HG02884 (cell line): ENCODE results near the gene TSPAN8.
"Not testable (repeated sequence)": the region's sequence is repeated elsewhere in the genome, so short reads cannot be mapped to it uniquely, and the experiment has no call there.

Source experiments
- ATAC-seq: cut with Tn5 transposase; IDR thresholded peaks from one replicate; pipeline ENCODE4 v1.9.1; 2021; ENCODE audit warnings: mild to moderate bottlenecking, moderate library complexity; ENCODE audit not compliant: unreplicated experiment

The TSPAN8 gene

DNA sequence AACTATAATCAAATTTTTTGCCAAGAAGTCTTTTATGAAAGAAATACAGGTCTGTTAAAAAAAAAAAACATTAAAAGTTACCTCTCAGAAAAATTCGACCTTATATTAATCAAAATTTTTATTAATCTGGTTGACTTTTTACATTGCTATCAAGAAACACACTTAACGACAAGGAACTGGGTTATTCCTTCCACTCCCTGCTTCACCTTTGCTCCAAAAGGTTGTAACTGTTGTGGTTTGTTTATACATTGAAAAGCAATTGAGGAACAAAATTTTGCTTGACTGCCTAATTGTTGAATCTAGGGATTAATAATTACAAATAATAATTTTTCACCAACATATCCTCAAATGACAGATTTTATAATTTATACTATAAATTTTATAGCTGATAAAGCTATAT lies 28.4 kb downstream of the TSPAN8 start:
- ATAC-seq, result no peak

DNA sequence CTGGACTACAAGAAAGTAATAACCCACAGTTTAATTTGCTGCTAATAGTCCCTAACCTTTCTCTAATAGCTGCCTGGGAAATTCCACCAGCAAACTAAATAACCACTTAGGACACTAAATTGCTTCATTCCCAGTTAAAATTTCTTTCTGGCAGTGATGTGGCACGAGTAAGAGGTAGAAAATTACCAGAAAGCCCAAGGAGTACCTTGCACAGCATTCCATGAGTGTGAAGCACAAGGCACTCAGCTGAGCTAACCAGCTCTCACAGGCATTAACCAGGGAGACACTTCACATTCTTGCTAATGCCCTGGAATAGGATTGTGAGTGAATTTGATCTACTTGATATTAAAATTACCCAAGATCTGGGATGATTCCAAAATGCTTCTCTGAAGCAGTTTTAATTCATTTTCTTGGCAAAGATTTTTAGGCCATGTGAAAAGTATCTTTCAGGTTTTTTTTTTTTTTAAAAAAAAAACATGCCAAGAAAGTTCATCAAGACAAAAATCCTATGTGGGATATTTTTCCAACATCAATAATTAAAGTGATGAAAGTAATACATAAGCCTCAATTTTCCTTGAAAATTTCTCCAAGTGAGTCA lies 29.5 kb downstream of the TSPAN8 start:
- ATAC-seq, result no peak

DNA sequence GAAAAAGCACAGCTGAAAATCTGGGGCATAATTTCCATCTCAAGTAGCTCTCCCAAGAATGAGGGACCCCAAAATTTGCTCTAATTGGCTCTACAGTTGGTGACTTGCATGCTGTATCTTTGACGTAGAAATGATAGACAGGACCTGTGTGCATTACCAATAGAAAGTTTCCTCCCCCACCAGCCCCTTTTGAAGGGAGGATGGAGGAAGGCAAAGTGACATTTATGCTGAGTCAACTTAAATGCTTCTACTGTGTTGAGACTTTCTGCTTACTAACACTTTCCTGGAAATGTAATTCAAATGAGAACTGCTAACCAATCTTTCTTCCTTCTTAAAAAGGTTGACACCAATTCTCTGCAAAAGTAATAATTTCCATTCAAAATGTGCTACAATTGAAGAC lies 31.9 kb downstream of the TSPAN8 start:
- ATAC-seq, result no peak

DNA sequence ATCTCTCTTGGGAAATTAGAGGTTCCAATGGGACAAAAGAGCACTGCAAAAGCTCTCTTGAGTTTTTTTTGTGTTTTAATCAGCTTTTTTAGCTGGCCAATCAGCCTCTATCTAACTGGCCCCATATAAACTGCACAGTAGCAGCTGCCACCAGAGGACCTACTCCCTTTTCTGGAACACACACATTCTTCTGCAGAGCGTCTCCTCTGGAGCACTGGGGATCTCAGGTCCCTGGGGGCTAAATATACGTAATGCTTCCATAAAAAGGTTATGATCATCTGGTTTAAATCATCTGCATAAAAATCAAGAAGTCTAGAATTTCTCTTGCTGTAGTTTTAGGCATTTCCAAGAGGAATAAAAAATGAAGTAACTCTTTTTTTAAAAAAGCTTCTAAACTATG lies 32.3 kb downstream of the TSPAN8 start:
- ATAC-seq, result no peak

DNA sequence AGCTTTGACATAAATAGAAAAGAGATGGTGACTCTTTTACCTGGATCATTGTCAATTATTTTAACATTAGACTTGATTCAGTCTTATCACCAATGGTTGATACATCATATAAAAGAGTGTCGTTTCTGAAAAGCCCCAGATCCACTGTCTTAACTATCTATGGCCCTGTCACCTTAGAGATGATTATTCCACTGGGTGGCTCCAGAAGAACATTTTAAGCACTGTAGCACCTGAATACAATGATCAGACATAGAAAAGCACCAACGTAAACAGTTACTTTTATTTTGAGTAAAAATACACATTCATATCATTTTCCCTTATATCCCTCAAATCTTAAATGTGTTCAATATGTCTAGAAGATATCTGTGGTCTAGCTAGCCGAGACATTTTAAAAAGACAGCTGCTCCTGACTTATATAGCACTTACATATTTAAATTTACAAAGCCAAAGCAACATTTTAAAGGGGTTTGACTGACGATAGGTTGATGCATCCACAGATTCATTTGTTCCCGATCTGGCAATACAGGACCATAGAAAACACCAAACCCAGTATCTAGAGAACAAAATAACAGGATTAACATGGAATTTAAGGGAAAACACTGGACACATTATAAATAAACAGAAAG lies 32.9 kb downstream of the TSPAN8 start:
- no peak for ATAC-seq

DNA sequence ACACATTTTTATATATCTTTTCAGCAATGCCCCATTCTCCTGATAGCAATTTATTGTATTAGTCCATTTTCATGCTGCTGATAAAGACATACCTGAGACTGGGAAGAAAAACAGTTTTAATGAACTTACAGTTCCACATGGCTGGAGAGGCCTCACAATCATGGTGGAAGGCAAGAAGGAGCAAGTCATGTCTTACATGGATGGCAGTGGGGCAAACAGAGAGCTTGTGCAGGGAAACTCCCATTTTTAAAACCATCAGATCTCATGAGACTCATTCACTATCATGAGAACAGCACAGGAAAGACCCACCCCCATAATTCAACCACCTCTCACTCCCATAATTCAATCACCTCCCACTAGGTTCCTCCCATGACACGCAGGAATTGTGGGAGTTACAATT lies 44.7 kb downstream of the TSPAN8 start:
- not testable (repeated sequence) for ATAC-seq

DNA sequence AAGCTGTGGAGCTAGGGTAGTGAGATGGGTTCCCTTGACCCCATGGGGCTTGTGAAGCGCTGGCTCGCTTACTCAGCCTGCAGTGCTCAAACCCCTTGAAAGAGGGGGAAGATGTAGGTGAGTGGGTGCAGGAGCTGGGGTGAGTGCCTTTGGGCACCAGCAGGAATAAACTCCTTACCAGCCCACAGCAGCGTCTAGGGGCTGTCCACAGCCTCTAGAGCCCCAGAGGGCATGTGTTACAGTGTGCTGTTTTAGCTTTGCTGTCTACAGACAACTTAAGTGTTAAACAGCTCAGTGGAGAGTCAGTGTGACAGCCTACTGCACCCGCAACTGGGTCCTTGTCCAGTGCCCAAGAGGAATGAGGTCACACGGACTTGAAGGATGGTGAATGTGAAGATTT lies 48.0 kb downstream of the TSPAN8 start:
- ATAC-seq, result no peak

DNA sequence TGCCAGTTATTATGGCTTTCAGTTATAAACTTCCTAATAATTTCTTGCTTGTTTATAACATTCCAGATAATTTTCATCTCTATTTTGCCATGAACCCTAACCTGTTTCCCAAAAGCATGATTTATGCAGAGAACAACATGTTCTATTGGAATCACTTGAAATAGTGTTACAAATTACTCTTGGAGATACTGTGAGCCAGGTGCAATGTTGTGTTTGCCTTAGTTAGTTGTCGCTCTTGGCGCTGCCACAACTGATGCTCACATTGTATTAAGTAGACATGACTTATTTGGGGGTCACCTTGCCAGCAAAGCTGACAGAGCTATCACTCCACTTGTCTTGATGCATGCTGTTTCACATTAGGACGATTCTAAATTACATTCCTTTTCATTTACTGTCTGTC lies 49.4 kb downstream of the TSPAN8 start:
- ATAC-seq, result no peak

DNA sequence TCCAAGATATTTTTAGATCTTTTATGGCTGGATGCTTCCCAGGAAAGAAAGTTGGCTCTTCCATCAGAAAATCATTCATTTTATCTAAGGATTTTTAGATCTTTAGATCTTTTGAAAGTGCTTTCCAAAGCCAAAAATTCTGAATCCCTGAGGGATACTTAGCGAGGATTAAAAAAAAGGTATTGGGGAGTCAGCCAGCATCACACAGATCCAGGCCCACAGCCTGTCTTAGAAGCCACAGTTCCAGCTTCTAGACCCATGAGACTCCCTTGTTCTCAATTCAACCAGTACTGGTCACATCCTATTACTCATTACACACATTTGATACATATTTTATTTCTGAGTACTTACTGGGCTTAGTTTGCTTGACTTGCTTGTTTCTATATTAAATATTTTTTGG lies 49.9 kb downstream of the TSPAN8 start:
- ATAC-seq, result no peak

DNA sequence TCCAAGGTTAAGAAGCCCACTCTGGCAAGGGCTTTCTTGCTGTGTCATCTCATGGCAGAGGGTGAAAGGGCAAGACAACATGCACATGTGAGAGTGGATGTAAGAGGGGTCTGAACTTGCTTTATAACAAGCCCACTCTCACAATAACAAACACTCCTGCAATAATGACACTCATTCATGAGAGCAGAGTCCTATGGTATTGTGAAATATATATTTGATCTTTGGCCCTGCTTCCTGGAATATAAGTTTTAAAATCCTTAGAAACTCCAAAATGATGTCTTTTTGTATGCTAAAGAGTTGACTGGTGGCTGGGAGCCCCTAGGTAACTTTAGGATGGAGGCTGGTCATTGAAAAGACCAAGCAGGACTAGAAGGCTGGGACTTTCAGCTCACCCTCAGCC lies 51.8 kb downstream of the TSPAN8 start:
- no peak for ATAC-seq

DNA sequence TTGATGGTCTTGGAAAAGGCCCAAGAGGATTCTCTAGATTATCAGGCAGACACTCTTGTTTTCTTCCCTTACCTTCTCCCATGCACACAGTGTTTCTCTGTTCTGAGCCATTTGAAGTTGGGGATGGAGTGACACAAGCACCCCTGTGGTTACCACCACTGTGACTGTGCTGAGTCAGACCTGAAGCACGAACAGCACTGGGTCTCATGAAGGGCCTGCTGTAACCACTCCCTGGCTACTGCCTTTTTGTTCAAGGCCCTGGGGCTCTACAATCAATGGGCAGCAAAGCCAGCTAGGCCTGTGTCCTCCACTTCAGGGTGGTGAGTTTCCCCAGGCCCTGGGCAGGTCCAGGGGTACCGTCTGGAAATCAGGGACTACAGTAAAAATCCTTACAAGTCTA lies 65.5 kb downstream of the TSPAN8 start:
- no peak for ATAC-seq

DNA sequence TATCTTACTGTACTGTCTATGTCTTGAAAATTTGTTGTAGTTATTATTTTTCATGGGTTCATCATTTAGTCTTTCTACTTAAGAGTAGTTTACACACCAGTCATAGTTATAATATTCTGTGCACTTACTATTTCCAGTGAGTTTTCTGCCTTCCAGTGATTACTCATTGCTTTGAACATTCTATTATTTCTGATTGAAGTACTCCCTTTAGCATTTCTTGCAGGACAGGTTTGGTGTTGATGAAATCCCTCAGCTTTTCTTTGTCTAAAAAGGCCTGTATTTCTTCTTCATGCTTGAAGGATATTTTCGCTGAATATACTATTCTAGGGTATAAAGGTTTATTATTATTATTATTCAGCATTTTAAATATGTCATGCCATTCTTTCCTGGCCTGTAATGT lies 66.8 kb downstream of the TSPAN8 start:
- ATAC-seq, result no peak

DNA sequence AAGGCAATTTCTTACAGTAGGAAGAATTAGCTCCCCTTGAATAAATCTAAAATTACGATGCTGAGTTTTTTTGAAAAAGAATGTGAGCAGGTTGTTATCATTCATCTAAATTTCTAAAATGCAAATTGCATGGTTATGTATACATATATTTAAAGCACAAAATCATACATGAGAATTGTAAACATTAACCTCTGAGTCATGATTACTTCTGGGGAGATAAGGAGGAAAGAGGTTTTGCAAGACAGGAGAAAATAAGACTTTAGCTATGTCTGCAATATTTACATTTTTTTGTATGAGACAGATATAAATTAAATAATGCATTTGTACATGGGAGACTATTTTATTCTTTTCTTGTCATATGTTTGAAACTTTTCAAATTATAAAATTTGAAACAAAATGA lies 72.2 kb downstream of the TSPAN8 start:
- no peak for ATAC-seq

DNA sequence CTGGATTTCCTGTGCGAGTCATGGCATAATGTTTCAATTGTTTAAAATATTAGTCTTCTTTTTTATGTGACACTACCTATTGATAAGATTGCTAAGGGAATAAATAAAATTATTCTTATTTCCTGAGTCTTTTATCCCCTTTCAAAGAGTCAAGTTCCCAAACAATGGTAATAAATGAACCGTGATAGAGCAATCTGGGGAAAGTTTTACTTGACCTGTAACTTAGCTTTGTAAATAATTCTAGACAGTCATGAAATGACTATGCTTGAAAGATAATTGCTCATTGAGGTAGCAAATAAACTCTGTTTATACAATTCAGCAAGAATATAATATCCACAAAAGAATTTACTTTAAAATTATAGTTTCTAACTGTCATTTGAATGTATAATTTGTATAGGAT lies 82.1 kb downstream of the TSPAN8 start:
- no peak for ATAC-seq
